GM19193 (cell line): Measurements from ENCODE around the gene SOX6.

ENCODE experiments used
- POLR2A ChIP-seq: IDR thresholded peaks from 4 replicates; pipeline ENCODE4 v1.6.1; 2011; ENCODE audit not compliant: insufficient read depth, insufficient read length; ENCODE audit errors: extremely low read depth

Gene SOX6

GRCh38 chr11:16310943-16311342 is 45.4 kb downstream of the SOX6 start:
- TF ChIP-seq POLR2A, result no peak

GRCh38 chr11:16309226-16309625 is 47.1 kb downstream of the SOX6 start:
- TF ChIP-seq POLR2A, result no peak

GRCh38 chr11:16301462-16301861 is 54.9 kb downstream of the SOX6 start:
- TF ChIP-seq POLR2A, result no peak

- no peak for TF ChIP-seq POLR2A
Observed at GRCh38 chr11:16299884-16300782, 56.2 kb downstream of the SOX6 start.

GRCh38 chr11:16299390-16299789 is 57.0 kb downstream of the SOX6 start:
- TF ChIP-seq POLR2A, result no peak

- TF ChIP-seq POLR2A, result no peak
Observed at GRCh38 chr11:16297332-16297731, 59.0 kb downstream of the SOX6 start.

- TF ChIP-seq POLR2A, result no peak
Observed at GRCh38 chr11:16296273-16296672, 60.1 kb downstream of the SOX6 start.

GRCh38 chr11:16295592-16295991 is 60.8 kb downstream of the SOX6 start:
- no peak for TF ChIP-seq POLR2A

- no peak for TF ChIP-seq POLR2A
Observed at GRCh38 chr11:16293204-16293681, 63.1 kb downstream of the SOX6 start.

- no peak for TF ChIP-seq POLR2A
Observed at GRCh38 chr11:16292167-16292859, 64.0 kb downstream of the SOX6 start.

- no peak for TF ChIP-seq POLR2A
Observed at GRCh38 chr11:16291729-16292128, 64.6 kb downstream of the SOX6 start.

GRCh38 chr11:16289541-16289940 is 66.8 kb downstream of the SOX6 start:
- no peak for TF ChIP-seq POLR2A

- no peak for TF ChIP-seq POLR2A
Observed at GRCh38 chr11:16287630-16288280, 68.6 kb downstream of the SOX6 start.

GRCh38 chr11:16286095-16286494 is 70.3 kb downstream of the SOX6 start:
- TF ChIP-seq POLR2A, result no peak

GRCh38 chr11:16280256-16280682 is 76.1 kb downstream of the SOX6 start:
- no peak for TF ChIP-seq POLR2A
